ENCODE data around the gene FAM131C.

Gene FAM131C

GRCh38 chr1:16048573-16049189, 24.8 kb downstream of the FAM131C start:
- ChIA-PET POLR2A (interaction anchor here (0.6 kb wide), 1 partner anchor 347 kb away, joined by 3 read pairs; no protein-coding TSS in a partner anchor), CTCF (interaction anchor here (0.6 kb wide), 1 partner anchor 77 kb away, joined by 3 read pairs; no protein-coding TSS in a partner anchor)
- no peaks in the 10 kb centered on the region for H3K9me3 ChIP-seq (ENCODE audit: control insufficient read depth, insufficient read depth, low read depth, low read length)
- no peak overlapping the region for H3K27ac ChIP-seq (ENCODE audit: extremely low read depth, low read depth, low read length)
- peak overlapping the region; percentile 14 for H3K4me3 ChIP-seq (ENCODE audit: low read depth, low read length)
- no peaks in the 10 kb centered on the region for H3K4me1 ChIP-seq (ENCODE audit: control insufficient read depth, insufficient read depth, low read length)
- H3K36me3 ChIP-seq (ENCODE audit: control insufficient read depth in 2 of 2, insufficient read depth in 1 of 2, low read length in 2 of 2), result no peaks in the 10 kb centered on the region
- TF ChIP-seq ZNF10 (tag by site-specific recombination; IDR thresholded peaks at IDR 0.05) (no peak), ZNF398 (tag by site-specific recombination; IDR thresholded peaks at IDR 0.05) (no peak), ZNF596 (tag by site-specific recombination; IDR thresholded peaks at IDR 0.05) (no peak), ZBTB8A (tag by site-specific recombination; IDR thresholded peaks at IDR 0.05) (peak; percentile 65), ZBTB11 (tag by site-specific recombination; conservative IDR thresholded peaks at IDR 0.05; ENCODE audit: low read depth) (no peak), SP3 (tag by site-specific recombination; IDR thresholded peaks at IDR 0.05) (peak; percentile 54; the same call in 1 of the 2 replicates), ZFHX2 (tag by site-specific recombination; conservative IDR thresholded peaks at IDR 0.05) (no peak), ZNF311 (tag by site-specific recombination; IDR thresholded peaks at IDR 0.05; ENCODE audit: borderline replicate concordance) (no peak), ZNF645 (tag by site-specific recombination; IDR thresholded peaks at IDR 0.05) (no peak), ZNF76 (tag by site-specific recombination; IDR thresholded peaks at IDR 0.05; ENCODE audit: borderline replicate concordance, low read depth) (no peak), HOXC10 (CRISPR knock-in tag; IDR thresholded peaks at IDR 0.05) (no peak), ZBTB49 (tag by site-specific recombination; IDR thresholded peaks at IDR 0.05; ENCODE audit: low read depth) (no peak), ZNF530 (tag by site-specific recombination; IDR thresholded peaks at IDR 0.05; ENCODE audit: low read depth) (no peak), PRDM10 (tag by site-specific recombination; IDR thresholded peaks at IDR 0.05) (peak; percentile 98), ZNF354C (tag by site-specific recombination; IDR thresholded peaks at IDR 0.05; ENCODE audit: borderline replicate concordance, low read depth) (no peak), ZXDB (tag by site-specific recombination; IDR thresholded peaks at IDR 0.05) (no peak), ZNF639 (tag by site-specific recombination; IDR thresholded peaks at IDR 0.05) (no peak), PATZ1 (tag by site-specific recombination; IDR thresholded peaks at IDR 0.05) (peak; percentile 57; the same call in 1 of the 2 replicates), ZEB2 (tag by site-specific recombination; IDR thresholded peaks at IDR 0.05) (0 out of 2 replicates have a peak, but pooled peaks have one; percentile 16)
